RWPE2 (cell line): ENCODE data around the gene RRP8.

Experiments
- ATAC-seq: fragments of 200-7000 bp; cut with Tn5 transposase; 3 replicates; pipeline ENCODE4 v1.9.1; 2021; ENCODE audit warnings: low read depth
- DNase-seq: peaks from one replicate; pipeline ENCODE4 v3.0.0-alpha.2; 2020; ENCODE audit warnings: low spot score
- H3K27ac ChIP-seq: fragments of 450-650 bp; 2 replicates; pipeline ENCODE4 v1.5.1; 2017; ENCODE audit warnings: mild to moderate bottlenecking; ENCODE audit not compliant: poor library complexity, severe bottlenecking
- H3K27me3 ChIP-seq: fragments of 250-450 bp; sonication (Bioruptor Pico); 2 replicates; pipeline ENCODE4 v1.5.1; 2021; ENCODE audit warnings: mild to moderate bottlenecking, moderate library complexity; ENCODE audit not compliant: insufficient read depth, poor library complexity, severe bottlenecking
- H3K36me3 ChIP-seq: fragments of 250-450 bp; sonication (Bioruptor Pico); 2 replicates; pipeline ENCODE4 v1.5.1; 2020; ENCODE audit warnings: low read depth, mild to moderate bottlenecking, moderate library complexity
- H3K4me1 ChIP-seq: fragments of 250-450 bp; sonication (Bioruptor Pico); 2 replicates; pipeline ENCODE4 v1.5.1; 2021; ENCODE audit warnings: mild to moderate bottlenecking, moderate library complexity; ENCODE audit not compliant: insufficient read depth, poor library complexity, severe bottlenecking
- H3K4me3 ChIP-seq: fragments of 250-450 bp; sonication (Bioruptor Pico); 2 replicates; pipeline ENCODE4 v1.5.1; 2021; ENCODE audit warnings: mild to moderate bottlenecking, moderate library complexity; ENCODE audit not compliant: severe bottlenecking
- H3K9me3 ChIP-seq: fragments of 250-450 bp; sonication (Bioruptor Pico); 2 replicates; pipeline ENCODE4 v1.5.1; 2021; ENCODE audit warnings: mild to moderate bottlenecking, moderate library complexity; ENCODE audit not compliant: severe bottlenecking
- CTCF ChIP-seq: fragments of 450-650 bp; IDR thresholded peaks from one replicate; pipeline ENCODE4 v1.5.1; 2017; ENCODE audit warnings: mild to moderate bottlenecking, moderate library complexity; ENCODE audit not compliant: poor library complexity, severe bottlenecking

RRP8 gene

GRCh38 chr11:6599449-6599848 lies 4.0 kb downstream of the RRP8 start:
- H3K27ac ChIP-seq: no peak overlapping the region
- H3K9me3 ChIP-seq: no peaks in the 10 kb centered on the region
- no peaks in the 10 kb centered on the region for H3K4me1 ChIP-seq
- no peaks in the 10 kb centered on the region for H3K27me3 ChIP-seq
- DNase-seq (no peak), ATAC-seq (no peak)
- H3K36me3 ChIP-seq: peaks cover 57% of the 10 kb centered on the region
- H3K4me3 ChIP-seq: no peak overlapping the region
- TF ChIP-seq CTCF: no peak

GRCh38 chr11:6598555-6598954 lies 4.9 kb downstream of the RRP8 start:
- Histone ChIP-seq H3K4me1 (no peaks in the 10 kb centered on the region), H3K36me3 (peaks cover 57% of the 10 kb centered on the region), H3K27me3 (no peaks in the 10 kb centered on the region), H3K4me3 (no peak overlapping the region), H3K9me3 (no peaks in the 10 kb centered on the region), H3K27ac (no peak overlapping the region)
- no peak for ATAC-seq
- DNase-seq: no peak
- no peak for TF ChIP-seq CTCF

GRCh38 chr11:6596239-6596877 lies 7.1 kb downstream of the RRP8 start:
- no peak for TF ChIP-seq CTCF
- no peaks in the 10 kb centered on the region for H3K4me1 ChIP-seq
- DNase-seq (no peak), ATAC-seq (no peak)
- no peaks in the 10 kb centered on the region for H3K9me3 ChIP-seq
- peaks cover 54% of the 10 kb centered on the region for H3K36me3 ChIP-seq
- H3K27ac ChIP-seq: no peak overlapping the region
- H3K27me3 ChIP-seq: no peaks in the 10 kb centered on the region
- H3K4me3 ChIP-seq: no peak overlapping the region

- Histone ChIP-seq H3K36me3 (peaks cover 33% of the 10 kb centered on the region), H3K4me3 (no peak overlapping the region)
Measured at GRCh38 chr11:6594142-6594768, 9.2 kb downstream of the RRP8 start.

More at GRCh38 chr11:6594142-6594768, 9.2 kb downstream of the RRP8 start:
- DNase-seq (no peak), ATAC-seq (no peak)
- Histone ChIP-seq H3K4me1 (no peaks in the 10 kb centered on the region), H3K9me3 (no peaks in the 10 kb centered on the region), H3K27ac (no peak overlapping the region), H3K27me3 (no peaks in the 10 kb centered on the region)
- no peak for TF ChIP-seq CTCF
